ENCODE measurements around the gene LGR4. TPM values are rescaled to one million over a fixed set of nuclear protein-coding genes. Genes with fewer than 3 reads are reported as not detected.

The LGR4 gene
- total RNA-seq, 1 donor from 2014 or later, result 15.9 TPM

GRCh38 chr11:27410272-27410671 is 62.3 kb downstream of the LGR4 start:
- Histone ChIP-seq H3K27me3 (ENCODE audit: control insufficient read depth, insufficient read depth, low read length) (no peaks in the 10 kb centered on the region), H3K36me3 (ENCODE audit: control insufficient read depth, insufficient read depth, low read length) (no peaks in the 10 kb centered on the region), H3K4me3 (ENCODE audit: low read depth, low read length) (no peak overlapping the region)
- no peak for DNase-seq (ENCODE audit: low read depth)
- TF ChIP-seq, protein P1, sequence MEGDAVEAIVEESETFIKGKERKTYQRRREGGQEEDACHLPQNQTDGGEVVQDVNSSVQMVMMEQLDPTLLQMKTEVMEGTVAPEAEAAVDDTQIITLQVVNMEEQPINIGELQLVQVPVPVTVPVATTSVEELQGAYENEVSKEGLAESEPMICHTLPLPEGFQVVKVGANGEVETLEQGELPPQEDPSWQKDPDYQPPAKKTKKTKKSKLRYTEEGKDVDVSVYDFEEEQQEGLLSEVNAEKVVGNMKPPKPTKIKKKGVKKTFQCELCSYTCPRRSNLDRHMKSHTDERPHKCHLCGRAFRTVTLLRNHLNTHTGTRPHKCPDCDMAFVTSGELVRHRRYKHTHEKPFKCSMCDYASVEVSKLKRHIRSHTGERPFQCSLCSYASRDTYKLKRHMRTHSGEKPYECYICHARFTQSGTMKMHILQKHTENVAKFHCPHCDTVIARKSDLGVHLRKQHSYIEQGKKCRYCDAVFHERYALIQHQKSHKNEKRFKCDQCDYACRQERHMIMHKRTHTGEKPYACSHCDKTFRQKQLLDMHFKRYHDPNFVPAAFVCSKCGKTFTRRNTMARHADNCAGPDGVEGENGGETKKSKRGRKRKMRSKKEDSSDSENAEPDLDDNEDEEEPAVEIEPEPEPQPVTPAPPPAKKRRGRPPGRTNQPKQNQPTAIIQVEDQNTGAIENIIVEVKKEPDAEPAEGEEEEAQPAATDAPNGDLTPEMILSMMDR (IDR thresholded peaks at IDR 0.05; ENCODE audit: insufficient read depth, low read length, poor library complexity, severe bottlenecking), result no peak

DNA sequence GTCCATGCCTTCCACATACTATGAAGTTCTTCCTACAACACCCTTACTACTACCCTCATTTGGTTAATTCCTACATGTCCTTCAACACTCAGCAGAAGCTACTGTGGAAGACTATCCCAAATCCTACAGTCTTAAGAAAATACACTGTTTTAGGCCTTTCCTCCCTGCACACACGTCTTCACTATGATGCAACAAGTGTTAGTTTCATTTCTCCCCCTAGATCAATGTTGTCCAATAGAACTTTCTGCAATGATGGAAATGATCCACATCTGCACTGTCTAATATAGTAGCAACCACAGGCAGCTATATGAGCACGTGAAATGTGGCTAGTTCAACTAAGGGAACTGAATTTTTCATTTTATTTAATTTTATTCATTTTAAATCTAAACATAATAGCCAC is 62.8 kb downstream of the LGR4 start:
- Histone ChIP-seq H3K4me3 (ENCODE audit: low read depth, low read length) (no peak overlapping the region), H3K27me3 (ENCODE audit: control insufficient read depth, insufficient read depth, low read length) (no peaks in the 10 kb centered on the region), H3K36me3 (ENCODE audit: control insufficient read depth, insufficient read depth, low read length) (no peaks in the 10 kb centered on the region)
- TF ChIP-seq, protein P1 (IDR thresholded peaks at IDR 0.05; ENCODE audit: insufficient read depth, low read length, poor library complexity, severe bottlenecking), result no peak
- no peak for DNase-seq (ENCODE audit: low read depth)

- Histone ChIP-seq H3K27me3 (ENCODE audit: control insufficient read depth, insufficient read depth, low read length) (no peaks in the 10 kb centered on the region), H3K4me3 (ENCODE audit: low read depth, low read length) (no peak overlapping the region), H3K36me3 (ENCODE audit: control insufficient read depth, insufficient read depth, low read length) (no peaks in the 10 kb centered on the region)
- DNase-seq (ENCODE audit: low read depth), result no peak
- TF ChIP-seq, protein P1 (IDR thresholded peaks at IDR 0.05; ENCODE audit: insufficient read depth, low read length, poor library complexity, severe bottlenecking), result no peak
Observed at GRCh38 chr11:27409049-27409448, 63.5 kb downstream of the LGR4 start.

DNA sequence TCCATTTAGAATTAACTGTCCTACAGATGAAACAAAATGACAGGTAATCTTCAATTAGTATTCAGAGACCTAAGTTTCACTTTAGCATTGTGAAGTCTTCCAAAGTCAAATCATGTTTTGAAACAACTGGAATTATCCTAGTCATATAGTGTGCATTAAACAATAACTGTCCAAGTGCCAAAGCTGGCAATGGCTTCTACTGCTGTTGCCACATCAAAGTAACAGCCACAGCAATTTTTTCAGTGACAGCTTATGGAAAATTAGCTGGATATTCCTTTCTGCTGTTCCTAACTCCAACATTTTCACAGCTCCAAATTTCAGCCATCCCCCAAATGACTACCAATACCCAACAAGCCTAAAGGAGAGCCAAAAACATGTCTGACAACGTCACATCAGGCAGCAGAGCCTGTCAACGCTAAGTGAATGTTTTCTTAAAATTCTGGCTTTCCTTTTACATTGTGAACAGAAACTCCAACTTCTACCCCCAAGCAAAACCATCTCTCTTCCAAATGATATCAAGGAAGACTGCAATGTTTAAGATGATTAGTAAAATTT is 64.3 kb downstream of the LGR4 start:
- TF ChIP-seq, protein P1 (IDR thresholded peaks at IDR 0.05; ENCODE audit: insufficient read depth, low read length, poor library complexity, severe bottlenecking), result no peak
- no peak for DNase-seq (ENCODE audit: low read depth)
- Histone ChIP-seq H3K27me3 (ENCODE audit: control insufficient read depth, insufficient read depth, low read length) (no peaks in the 10 kb centered on the region), H3K4me3 (ENCODE audit: low read depth, low read length) (no peak overlapping the region), H3K36me3 (ENCODE audit: control insufficient read depth, insufficient read depth, low read length) (no peaks in the 10 kb centered on the region)

- H3K36me3 ChIP-seq (ENCODE audit: control insufficient read depth, insufficient read depth, low read length), result no peaks in the 10 kb centered on the region
- no peaks in the 10 kb centered on the region for H3K27me3 ChIP-seq (ENCODE audit: control insufficient read depth, insufficient read depth, low read length)
- DNase-seq (ENCODE audit: low read depth), result no peak
- TF ChIP-seq, protein P1 (IDR thresholded peaks at IDR 0.05; ENCODE audit: insufficient read depth, low read length, poor library complexity, severe bottlenecking), result no peak
- no peak overlapping the region for H3K4me3 ChIP-seq (ENCODE audit: low read depth, low read length)
Observed at GRCh38 chr11:27406498-27407354, 65.9 kb downstream of the LGR4 start.

Measured in kidney epithelial cell (primary cell).